HTR-8/SVneo (cell line): ENCODE data around the gene DPP3.
A peak's percentile ranks its signal among the peaks of the same experiment; 100 is the strongest.

Experiments
- DNase-seq: peaks from one replicate; pipeline ENCODE4 v3.0.0; 2011; ENCODE audit warnings: low spot score, mixed read lengths; ENCODE audit not compliant: insufficient read length
- FAIRE-seq: peaks from 2 replicates; lab custom pipeline; 2011; peaks lifted over from hg19 to GRCh38; lab: Jason Lieb, UNC

DPP3 gene

DNA sequence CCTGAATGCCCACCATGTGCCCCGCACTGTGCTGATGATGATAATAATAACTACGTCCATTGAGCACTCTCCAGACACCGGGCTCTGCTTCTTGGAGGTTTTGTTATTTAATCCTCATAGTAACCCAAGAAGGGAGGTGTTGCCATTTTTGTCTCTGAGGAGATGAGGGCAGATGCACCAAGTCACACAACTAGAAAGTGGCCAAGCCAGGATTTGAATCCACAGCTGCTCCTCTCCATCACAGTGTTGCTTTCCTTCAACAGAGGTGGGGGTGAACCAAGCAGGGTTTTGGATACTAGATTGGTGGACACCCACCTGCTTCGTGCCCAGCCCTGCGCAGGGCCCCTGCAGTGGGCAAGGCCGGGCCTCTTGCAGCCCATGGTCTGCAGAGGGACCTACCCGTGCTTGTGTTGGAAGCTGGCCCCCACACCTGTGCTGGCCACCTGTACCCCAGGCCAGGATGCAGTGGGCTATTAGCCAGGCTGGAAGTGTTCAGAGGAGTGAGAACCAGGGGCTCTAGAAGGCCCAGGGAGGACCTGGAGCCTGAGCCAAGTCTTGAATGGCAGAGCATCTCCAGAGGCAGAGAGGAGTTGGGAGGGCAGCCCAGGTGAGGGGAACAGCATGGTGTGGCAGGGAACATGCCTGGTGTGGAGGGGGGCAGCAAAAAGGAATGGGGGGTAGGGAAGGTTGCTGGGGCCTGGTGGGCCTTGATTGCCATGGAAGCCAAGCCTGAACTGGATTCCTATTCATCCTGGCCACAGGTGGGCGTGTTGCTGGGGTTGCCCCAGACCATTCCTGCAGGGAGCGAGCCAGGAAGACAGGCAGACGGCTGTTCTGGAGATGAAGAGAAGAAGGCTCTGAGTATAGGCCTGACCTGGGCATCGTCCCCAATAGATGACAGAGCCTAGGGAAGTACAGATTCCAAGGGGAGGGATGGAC, 2.7 kb upstream of the DPP3 start:
- FAIRE-seq (peak; percentile 55), DNase-seq (no peak)

DNA sequence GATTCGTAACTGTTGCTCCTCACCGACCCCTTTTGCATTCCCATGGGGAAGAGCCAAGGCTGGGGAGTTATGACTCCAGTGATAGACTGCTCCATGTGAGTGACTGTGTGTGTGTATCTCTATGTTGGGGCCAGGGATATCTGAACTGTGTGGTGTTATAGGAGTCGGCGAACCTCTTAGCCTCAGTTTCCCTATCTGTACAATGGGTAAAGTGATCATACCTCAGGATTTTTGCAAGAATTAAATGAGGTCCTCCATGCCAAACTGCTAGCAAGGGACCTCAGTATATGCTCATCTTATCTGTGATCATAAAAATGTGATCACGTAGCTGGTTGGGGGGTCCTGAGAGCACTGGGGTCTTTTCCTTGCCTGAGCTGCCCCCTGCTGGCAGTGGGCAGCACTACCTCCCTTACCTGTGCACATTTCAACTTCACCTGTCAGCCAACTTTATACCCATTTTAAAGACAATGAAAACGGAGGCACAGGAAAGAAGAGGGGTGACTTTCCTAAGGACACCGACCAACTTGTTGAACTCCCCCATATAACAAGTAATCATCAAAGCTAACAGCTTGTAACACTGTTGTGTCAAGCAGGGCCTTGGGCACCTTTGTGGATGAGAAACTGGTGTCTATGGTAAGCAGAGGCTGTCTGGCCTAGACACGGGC, 1.4 kb upstream of the DPP3 start:
- FAIRE-seq, result peak; percentile 89
- peak; percentile 59 for DNase-seq

DNA sequence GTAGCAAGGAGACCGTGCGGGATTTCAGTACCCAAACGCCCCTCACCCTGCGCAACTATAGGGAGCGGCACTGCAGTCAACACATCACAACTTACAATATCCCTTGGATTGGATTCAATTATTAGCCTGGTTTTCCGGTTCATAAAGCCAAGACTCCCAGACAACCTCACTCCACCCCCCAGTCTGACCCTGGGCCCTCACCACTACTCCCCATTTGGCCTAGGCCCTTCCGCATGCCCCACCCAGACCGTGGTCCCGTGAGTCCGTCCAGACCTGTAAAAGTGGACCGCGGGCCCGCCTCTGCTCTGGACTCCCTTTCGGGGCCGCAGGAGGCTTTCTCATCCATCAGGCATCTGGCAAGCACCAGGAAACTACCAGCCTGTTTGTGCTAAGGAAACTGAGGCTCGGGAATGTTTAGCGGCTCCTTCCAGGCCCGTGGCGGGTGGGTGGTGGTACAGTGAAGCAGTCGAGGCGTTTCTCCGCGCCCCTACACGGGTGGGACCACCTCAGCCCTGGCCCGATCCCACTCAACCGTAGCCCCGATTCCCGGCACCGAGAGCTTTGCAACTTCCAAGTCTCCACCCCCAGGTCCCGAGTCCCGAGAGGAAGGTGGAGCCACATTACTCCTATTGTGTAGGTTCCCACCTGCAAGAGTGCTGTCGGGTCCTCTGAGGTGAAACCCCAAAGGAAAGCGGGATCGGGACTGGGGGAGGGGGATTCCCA, 679 bp upstream of the DPP3 start:
- DNase-seq (peak; percentile 85), FAIRE-seq (peak; percentile 26)

DNA sequence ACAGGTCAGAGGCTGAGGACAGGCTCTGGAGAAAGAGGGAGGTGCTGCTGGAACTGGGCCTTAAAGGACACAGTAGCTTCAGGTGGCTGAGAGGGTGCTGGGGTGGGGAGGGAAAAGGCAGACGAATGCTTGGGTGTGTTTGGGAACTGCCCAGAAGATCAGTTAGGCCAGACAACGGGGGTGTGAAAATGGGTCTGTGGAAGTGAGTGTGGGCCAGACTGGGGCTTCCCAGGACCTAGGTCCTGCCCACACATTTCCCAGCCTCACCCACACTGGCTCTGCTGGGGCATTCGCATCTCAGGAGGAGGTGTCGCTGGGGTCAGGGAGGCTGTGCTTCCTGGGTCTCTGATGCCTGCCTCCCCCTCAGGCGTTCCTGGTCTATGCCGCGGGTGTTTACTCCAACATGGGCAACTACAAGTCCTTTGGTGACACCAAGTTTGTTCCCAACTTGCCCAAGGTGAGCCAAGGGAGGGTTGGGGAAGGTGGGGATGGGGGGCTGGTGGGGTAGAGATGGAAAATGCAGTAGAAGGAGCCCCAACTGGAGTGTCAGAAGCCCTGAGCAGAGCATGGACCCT, 4.7 kb downstream of the DPP3 start:
- FAIRE-seq (no peak), DNase-seq (no peak)

DNA sequence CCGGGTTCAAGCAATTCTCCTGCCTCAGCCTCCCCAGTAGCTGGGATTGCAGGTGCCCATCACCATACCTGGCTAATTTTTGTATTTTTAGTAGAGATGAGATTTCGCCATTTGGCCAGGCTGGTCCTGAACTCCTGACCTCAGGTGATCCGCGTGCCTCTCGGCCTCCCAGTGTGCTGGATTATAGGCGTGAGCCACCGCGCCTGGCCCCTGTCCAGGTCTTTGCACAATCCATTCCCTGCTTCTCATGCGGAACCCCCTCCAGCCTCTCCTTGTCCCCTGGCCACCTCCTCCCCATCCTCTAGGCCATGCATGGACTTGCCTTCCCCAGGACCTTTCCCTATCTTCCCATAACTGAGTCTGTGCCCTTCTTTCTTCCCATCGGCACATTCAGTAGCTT, 8.7 kb downstream of the DPP3 start:
- DNase-seq, result no peak
- FAIRE-seq, result peak; percentile 87

DNA sequence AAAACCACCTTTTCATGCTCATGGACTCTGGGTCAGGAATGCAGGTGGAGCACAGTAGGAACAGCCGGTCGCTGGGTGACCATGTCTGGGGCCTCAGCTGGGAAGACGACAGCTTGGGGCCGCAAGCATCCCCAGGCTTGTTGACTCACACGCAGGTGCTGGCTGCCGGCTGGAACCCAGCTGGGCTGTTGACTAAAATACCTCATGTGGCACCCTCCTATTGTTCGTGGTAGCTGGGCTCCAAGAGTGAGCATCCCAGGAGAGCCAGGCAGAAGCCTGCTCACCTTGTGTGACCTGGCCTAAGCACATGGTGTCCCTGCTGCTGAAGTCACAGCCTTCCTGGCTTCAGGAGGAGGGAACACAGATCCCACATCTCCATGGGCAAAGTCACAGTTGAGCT, 9.4 kb downstream of the DPP3 start:
- FAIRE-seq (no peak), DNase-seq (no peak)

DNA sequence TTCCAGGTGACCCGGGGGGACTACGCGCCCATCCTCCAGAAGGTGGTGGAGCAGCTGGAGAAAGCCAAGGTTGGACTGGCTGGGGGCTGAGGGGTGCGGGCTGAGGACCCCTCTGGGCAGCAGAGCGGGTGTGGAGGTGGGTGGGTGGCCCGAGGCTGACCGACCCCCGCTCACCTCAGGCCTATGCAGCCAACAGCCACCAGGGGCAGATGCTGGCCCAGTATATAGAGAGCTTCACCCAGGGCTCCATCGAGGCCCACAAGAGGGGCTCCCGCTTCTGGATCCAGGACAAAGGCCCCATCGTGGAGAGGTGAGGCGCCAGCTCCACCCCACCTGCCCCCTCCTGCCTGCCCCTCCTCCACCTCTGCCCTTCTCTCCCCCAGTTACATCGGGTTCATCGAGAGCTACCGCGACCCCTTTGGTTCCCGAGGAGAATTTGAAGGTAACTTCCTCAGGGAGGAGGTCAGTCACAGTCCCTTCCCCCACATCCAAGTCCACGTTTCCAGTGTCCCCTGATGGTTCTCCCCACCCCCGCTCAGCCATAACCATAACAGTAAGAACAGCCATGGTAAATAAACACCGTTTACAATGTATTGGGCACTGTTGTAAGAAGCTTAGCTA, 11.2 kb downstream of the DPP3 start:
- no peak for DNase-seq

DNA sequence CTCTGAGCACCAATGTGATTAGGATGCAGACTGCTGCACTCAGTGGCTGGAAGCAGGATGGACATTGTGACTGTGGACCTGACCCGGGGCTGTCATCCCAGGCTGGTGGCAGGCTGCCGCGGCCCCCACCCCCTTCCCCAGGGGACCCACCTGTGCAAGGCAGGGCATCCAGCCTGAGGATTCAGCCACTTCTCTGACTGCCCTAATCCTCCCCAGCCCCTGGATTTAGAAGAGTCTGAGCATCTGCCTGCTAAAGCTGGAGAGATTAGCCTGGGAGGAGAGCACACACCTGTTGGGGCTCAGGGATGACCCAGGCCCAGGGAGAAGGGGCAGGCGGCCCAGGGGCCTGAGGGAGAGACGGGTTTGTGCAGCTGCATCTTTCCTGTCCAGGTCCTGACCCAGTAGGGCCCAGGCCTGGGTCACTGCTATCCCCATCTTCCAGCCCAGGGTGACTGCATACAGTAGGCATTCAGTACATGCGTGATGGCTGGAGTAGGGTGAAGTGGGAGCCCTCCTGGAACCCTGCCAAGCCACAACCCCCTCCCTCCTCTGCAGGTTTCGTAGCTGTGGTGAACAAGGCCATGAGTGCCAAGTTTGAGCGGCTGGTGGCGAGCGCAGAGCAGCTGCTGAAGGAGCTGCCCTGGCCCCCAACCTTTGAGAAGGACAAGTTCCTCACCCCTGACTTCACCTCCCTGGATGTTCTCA, 12.1 kb downstream of the DPP3 start:
- peak; percentile 57 for FAIRE-seq
- no peak for DNase-seq

More for the DNA sequence above, 11.2 kb downstream of the DPP3 start:
- peak; percentile 20 for FAIRE-seq

DNA sequence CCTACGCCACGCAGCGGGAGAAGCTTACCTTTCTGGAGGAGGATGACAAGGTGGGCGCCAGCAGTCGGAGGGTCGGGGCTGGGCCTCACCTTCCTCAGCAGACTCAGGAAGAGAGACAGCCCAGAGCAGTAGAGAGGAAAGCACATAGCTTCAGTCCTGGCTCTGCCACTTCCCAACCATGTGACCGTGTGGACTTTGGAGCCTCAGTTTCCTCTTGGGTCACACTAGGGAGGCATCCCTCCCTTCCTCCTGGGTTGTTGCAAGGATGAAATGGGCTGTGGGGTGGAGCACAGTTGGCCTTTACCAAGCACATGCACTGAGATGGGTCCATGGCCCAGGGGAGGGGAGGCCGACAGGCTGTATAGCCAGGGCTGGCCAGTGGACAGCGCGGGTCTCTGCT, 12.9 kb downstream of the DPP3 start:
- FAIRE-seq (no peak), DNase-seq (no peak)

DNA sequence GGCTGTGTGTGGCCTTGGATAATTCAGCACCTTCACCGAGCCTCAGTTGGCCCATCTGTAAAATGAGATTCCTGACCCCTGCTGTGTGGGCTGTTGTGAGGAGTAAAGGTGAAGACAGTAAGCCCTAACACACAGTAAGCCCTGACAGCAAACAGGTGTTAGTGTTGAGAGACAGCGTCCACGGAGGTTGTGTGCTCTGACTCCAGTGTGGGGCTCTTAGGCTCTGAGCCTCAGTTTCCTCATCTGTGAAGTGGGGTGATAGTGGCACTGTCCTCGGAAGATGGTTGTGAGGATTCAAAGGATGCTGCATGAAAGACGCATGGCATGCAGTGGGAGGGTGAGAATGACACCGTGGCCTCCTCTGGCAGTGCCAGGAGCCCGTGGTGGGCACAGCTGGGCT, 14.2 kb downstream of the DPP3 start:
- no peak for FAIRE-seq

DNA sequence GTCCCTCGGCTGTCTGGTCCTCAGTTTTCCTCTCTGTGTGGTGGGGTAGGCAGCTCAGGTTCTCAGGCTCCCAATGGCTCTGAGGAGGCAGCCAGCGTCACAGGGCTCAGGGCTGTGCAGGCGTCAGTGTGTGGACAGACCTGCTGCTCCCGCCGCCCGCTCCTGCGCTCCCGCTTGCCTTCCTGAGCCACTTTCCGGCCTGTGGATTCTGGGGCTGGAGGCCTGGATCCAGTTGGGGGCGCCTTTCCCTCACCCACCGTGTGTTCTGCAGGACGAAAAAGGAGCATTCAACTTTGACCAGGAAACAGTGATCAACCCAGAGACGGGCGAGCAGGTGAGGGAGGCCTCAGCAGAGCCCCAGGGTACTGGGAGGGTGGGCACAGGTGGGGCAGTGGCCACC, 14.7 kb downstream of the DPP3 start:
- DNase-seq, result no peak
- peak; percentile 9 for FAIRE-seq

More for the DNA sequence above, 14.2 kb downstream of the DPP3 start:
- no peak for DNase-seq

DNA sequence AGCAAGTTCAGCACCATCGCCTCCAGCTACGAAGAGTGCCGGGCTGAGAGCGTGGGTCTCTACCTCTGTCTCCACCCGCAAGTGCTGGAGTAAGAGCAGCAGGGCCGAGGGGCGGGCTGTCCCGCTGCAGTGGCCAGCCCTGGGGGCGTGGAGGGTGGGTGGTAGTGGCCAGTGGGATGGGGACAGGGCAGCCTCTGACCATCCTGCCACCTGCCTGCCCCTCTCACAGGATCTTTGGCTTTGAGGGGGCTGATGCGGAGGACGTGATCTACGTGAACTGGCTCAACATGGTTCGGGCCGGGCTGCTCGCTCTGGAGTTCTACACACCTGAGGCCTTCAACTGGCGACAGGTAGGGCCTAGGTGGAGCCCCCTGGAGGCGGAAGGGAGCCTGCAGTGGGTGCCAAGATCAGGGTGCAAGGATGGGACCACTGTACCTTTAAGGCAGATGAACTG, 15.2 kb downstream of the DPP3 start:
- no peak for DNase-seq
- FAIRE-seq, result no peak

DNA sequence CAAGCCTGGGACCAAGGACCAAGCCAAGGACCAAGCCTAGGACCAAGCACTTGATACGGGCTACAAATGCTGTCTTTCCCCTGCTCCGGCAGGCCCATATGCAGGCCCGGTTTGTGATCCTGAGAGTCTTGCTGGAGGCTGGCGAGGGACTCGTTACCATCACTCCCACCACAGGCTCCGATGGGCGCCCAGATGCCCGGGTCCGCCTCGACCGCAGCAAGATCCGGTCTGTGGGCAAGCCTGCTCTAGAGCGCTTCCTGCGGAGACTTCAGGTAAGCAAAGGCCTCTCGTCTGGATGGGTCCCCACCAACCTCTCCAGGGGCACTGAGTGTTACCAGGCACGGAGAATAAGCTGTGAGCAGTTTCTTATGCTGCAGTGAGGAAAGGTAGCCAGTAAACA, 17.0 kb downstream of the DPP3 start:
- FAIRE-seq (no peak), DNase-seq (no peak)

DNA sequence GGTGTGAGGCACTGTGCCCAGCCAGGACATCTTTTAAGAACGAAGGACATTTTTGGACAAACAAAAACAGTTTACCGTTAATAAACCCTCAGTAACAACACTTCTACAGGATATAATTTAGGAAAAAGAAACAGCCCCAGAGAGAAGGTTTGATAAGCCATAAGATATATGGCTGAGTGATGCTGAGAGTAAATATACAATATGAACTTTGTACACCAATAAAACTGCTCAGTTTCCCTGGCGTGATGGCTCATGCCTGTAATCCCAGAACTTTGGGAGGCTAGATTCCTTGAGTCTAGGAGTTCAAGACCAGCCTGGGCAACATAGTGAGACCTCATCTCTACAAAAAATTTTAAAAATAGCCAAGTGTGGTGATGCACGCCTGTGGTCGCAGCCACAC, 18.3 kb downstream of the DPP3 start:
- no peak for DNase-seq
- no peak for FAIRE-seq

DNA sequence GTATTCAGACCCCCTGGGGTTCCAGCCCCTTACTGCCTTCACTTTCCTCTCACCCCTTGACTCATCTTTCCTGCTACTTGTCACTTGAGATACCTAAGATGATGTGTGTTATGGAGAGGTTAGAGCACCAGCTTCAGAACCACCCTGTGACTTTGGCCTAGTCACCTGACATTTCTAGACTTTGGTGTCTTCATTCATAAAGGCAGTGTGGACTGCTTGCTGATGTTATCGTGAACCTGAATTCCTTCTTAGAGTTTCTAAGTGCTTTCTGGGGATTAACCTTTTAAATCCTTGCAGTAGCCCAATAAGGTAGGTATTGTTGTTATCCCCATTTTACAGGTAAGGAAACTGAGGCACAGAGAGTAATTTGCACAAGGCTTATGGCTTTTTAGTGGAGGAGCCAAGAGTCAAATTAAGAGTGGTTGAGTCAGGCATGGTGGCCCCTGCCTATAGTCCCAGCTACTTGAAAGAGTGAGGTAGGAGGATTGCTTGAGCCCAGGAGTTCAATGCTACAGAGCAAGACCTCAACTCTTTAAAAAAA, 25.1 kb downstream of the DPP3 start:
- FAIRE-seq, result no peak

DNA sequence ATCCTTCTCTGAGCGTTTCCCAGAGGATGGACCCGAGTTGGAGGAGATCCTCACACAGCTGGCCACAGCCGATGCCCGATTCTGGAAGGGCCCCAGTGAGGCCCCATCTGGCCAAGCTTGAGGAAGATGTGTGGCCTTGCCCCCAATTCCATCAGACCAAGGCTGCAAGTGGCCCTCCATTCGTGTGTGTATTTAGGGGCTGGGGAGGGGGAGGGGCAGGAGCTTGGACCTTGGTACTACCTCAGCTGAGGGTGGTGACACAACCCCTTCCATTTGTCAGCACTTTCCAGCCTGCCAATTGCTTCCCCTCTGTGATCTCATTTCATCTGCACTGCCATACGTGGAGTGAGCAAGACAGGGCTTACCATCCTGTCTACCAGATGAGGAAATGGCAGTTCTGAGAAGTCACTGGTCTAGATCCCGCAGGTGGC, 28.9 kb downstream of the DPP3 start:
- DNase-seq (no peak), FAIRE-seq (peak; percentile 58)

More for the DNA sequence above, 25.1 kb downstream of the DPP3 start:
- DNase-seq, result no peak

DNA sequence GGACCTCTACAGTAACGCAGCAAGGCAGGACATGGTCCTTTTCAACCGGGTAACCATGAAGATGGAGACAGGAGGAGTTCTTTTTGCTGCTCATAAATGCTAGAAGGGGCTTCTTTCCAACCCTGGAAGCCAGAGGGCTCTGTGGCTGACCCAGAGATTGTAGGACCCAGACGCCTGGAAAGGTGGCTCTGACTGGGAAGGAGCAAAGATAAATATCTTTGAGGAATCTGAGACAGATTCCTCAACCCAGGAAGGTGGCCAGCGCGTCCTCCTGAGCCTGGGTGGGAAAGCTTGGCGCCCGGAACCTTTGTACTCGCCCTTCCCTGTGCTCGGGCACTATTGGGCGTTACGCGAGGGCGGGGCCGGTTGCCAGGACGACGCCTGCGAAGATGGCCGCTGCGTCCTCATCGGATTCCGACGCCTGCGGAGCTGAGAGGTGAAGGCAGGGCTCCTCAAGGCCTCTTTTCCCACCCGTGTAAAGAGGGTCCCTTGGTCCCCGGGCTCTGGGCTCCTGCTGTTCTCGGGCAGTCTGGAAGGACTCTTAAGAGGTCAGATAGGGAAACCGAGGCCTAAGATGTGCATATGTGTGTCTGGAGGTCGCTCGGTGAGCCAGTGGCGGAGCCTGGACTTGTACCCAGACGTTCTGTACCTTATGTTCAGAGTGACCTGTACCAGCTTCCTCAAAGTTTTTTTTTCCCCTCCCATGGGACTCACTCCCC, 30.2 kb downstream of the DPP3 start, which contains the start of gene BBS1:
BBS1 (plus strand) TSS at position 365 of the 719 bp plus-strand sequence; CDS start at position 390, 25 bp downstream.
- FAIRE-seq, result peak; percentile 98

DNA sequence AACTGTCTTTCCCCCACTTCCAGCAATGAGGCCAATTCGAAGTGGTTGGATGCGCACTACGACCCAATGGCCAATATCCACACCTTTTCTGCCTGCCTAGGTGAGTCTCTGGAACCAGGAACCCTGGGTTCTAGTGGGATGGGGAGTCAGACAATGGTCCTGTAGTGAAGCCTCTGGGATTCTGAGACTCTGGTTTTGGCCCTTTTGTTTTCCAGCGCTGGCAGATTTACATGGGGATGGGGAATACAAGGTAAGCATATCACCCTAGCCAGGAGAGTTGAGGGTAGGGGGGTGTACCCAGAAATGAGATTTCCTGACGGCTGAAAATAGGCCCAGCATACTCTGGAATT, 30.7 kb downstream of the DPP3 start:
- FAIRE-seq, result no peak
- no peak for DNase-seq

More for the DNA sequence above, 30.2 kb downstream of the DPP3 start, which contains the start of gene BBS1:
- DNase-seq, result peak; percentile 96
